ENCODE data around the gene SMIM35.

The SMIM35 gene

GRCh38 chr11:118117790-118118601, 31.2 kb upstream of the SMIM35 start:
- H3K27ac ChIP-seq (ENCODE audit: low read depth, low read length) = no peak overlapping the region
- no peak overlapping the region for H3K4me3 ChIP-seq (ENCODE audit: insufficient read depth, low read length, poor library complexity, severe bottlenecking)
- H3F3A ChIP-seq (ENCODE audit: insufficient read depth) = no peaks in the 10 kb centered on the region
- no peaks in the 10 kb centered on the region for H3K9me2 ChIP-seq (replicated peaks; ENCODE audit: insufficient read depth, low read length)
- TF ChIP-seq, protein P1, sequence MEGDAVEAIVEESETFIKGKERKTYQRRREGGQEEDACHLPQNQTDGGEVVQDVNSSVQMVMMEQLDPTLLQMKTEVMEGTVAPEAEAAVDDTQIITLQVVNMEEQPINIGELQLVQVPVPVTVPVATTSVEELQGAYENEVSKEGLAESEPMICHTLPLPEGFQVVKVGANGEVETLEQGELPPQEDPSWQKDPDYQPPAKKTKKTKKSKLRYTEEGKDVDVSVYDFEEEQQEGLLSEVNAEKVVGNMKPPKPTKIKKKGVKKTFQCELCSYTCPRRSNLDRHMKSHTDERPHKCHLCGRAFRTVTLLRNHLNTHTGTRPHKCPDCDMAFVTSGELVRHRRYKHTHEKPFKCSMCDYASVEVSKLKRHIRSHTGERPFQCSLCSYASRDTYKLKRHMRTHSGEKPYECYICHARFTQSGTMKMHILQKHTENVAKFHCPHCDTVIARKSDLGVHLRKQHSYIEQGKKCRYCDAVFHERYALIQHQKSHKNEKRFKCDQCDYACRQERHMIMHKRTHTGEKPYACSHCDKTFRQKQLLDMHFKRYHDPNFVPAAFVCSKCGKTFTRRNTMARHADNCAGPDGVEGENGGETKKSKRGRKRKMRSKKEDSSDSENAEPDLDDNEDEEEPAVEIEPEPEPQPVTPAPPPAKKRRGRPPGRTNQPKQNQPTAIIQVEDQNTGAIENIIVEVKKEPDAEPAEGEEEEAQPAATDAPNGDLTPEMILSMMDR (IDR thresholded peaks at IDR 0.05; ENCODE audit: insufficient read depth, low read length, poor library complexity, severe bottlenecking) = no peak
- no peak for TF ChIP-seq EZH2phosphoT487 (conservative IDR thresholded peaks at IDR 0.05; ENCODE audit: low read length)
- H3K79me2 ChIP-seq (ENCODE audit: insufficient read depth, low read length) = no peaks in the 10 kb centered on the region
- no peak overlapping the region for H3K9ac ChIP-seq (ENCODE audit: low read length)
- no peaks in the 10 kb centered on the region for H4K20me1 ChIP-seq (ENCODE audit: low read depth, low read length)
- no peaks in the 10 kb centered on the region for H3K9me3 ChIP-seq (ENCODE audit: insufficient read depth, low read length)
- no peaks in the 10 kb centered on the region for H3K36me3 ChIP-seq (ENCODE audit: low read length)
- no peak overlapping the region for H2AFZ ChIP-seq (ENCODE audit: low read depth, low read length, severe bottlenecking)
- no peak overlapping the region for H3K4me2 ChIP-seq (ENCODE audit: low read depth, low read length, poor library complexity, severe bottlenecking)
- no peaks in the 10 kb centered on the region for H3K27me3 ChIP-seq (ENCODE audit: low read length)

- Histone ChIP-seq H3K4me2 (ENCODE audit: low read depth, low read length, poor library complexity, severe bottlenecking) (no peak overlapping the region), H3K27me3 (ENCODE audit: low read length) (no peaks in the 10 kb centered on the region; the same call in 1 of the 2 replicates), H3K79me2 (ENCODE audit: insufficient read depth, low read length) (no peaks in the 10 kb centered on the region), H3K9me2 (replicated peaks; ENCODE audit: insufficient read depth, low read length) (no peaks in the 10 kb centered on the region), H2AFZ (ENCODE audit: low read depth, low read length, severe bottlenecking) (no peak overlapping the region), H3K9ac (ENCODE audit: low read length) (no peak overlapping the region), H4K20me1 (ENCODE audit: low read depth, low read length) (no peaks in the 10 kb centered on the region), H3K4me3 (ENCODE audit: insufficient read depth, low read length, poor library complexity, severe bottlenecking) (no peak overlapping the region), H3K27ac (ENCODE audit: low read depth, low read length) (no peak overlapping the region), H3F3A (ENCODE audit: insufficient read depth) (no peaks in the 10 kb centered on the region), H3K36me3 (ENCODE audit: low read length) (no peaks in the 10 kb centered on the region), H3K9me3 (ENCODE audit: insufficient read depth, low read length) (no peaks in the 10 kb centered on the region)
- TF ChIP-seq, protein P1 (IDR thresholded peaks at IDR 0.05; ENCODE audit: insufficient read depth, low read length, poor library complexity, severe bottlenecking) = no peak
- TF ChIP-seq EZH2phosphoT487 (conservative IDR thresholded peaks at IDR 0.05; ENCODE audit: low read length) = no peak
Measured at GRCh38 chr11:118115048-118115447, 28.3 kb upstream of the SMIM35 start.

- Histone ChIP-seq H3K9me2 (replicated peaks; ENCODE audit: insufficient read depth, low read length) (no peaks in the 10 kb centered on the region), H3F3A (ENCODE audit: insufficient read depth) (no peaks in the 10 kb centered on the region), H3K4me3 (ENCODE audit: insufficient read depth, low read length, poor library complexity, severe bottlenecking) (no peak overlapping the region), H3K9me3 (ENCODE audit: insufficient read depth, low read length) (no peaks in the 10 kb centered on the region), H3K27ac (ENCODE audit: low read depth, low read length) (no peak overlapping the region), H3K79me2 (ENCODE audit: insufficient read depth, low read length) (no peaks in the 10 kb centered on the region), H4K20me1 (ENCODE audit: low read depth, low read length) (no peaks in the 10 kb centered on the region), H2AFZ (ENCODE audit: low read depth, low read length, severe bottlenecking) (no peak overlapping the region), H3K27me3 (ENCODE audit: low read length) (no peaks in the 10 kb centered on the region; the same call in 1 of the 2 replicates), H3K9ac (ENCODE audit: low read length) (no peak overlapping the region), H3K36me3 (ENCODE audit: low read length) (no peaks in the 10 kb centered on the region), H3K4me2 (ENCODE audit: low read depth, low read length, poor library complexity, severe bottlenecking) (no peak overlapping the region)
- TF ChIP-seq EZH2phosphoT487 (conservative IDR thresholded peaks at IDR 0.05; ENCODE audit: low read length) = no peak
- TF ChIP-seq, protein P1 (IDR thresholded peaks at IDR 0.05; ENCODE audit: insufficient read depth, low read length, poor library complexity, severe bottlenecking) = no peak
Measured at GRCh38 chr11:118114266-118114665, 27.5 kb upstream of the SMIM35 start.

All from SU-DHL-6 (cell line).